ENCODE measurements around the gene KIAA1958.

GRCh38 chr9:112586599-112587155 lies 100.0 kb downstream of the KIAA1958 start:
- TF ChIP-seq CEBPB (IDR thresholded peaks at IDR 0.05; ENCODE audit: low read depth, low read length) = no peak
- no peak for TF ChIP-seq CTCF (conservative IDR thresholded peaks at IDR 0.05; ENCODE audit: low read depth, low read length)
- TF ChIP-seq RAD21 (IDR thresholded peaks at IDR 0.05; ENCODE audit: low read length) = no peak
- TF ChIP-seq POLR2A (IDR thresholded peaks at IDR 0.05; ENCODE audit: low read depth, low read length) = no peak
- no peak for TF ChIP-seq NFE2L2 (IDR thresholded peaks at IDR 0.05; ENCODE audit: low read depth, low read length)
- TF ChIP-seq CHD1 (IDR thresholded peaks at IDR 0.05; ENCODE audit: low read depth, low read length) = no peak
- no peak for TF ChIP-seq FOS (IDR thresholded peaks at IDR 0.05; ENCODE audit: low read depth, low read length)
- TF ChIP-seq ELK1 (IDR thresholded peaks at IDR 0.05; ENCODE audit: borderline replicate concordance, low read depth, low read length) = no peak
- TF ChIP-seq MXI1 (IDR thresholded peaks at IDR 0.05; ENCODE audit: borderline replicate concordance, low read depth, low read length) = no peak
